ENCODE measurements around the gene HTR3A.

Gene HTR3A

GRCh38 chr11:113979431-113979830 lies 4.5 kb downstream of the HTR3A start:
- H3K4me3 ChIP-seq = no peak overlapping the region
- TF ChIP-seq CTCF (IDR thresholded peaks at IDR 0.05) = no peak
- H3K27ac ChIP-seq = no peak overlapping the region
- no peak for DNase-seq (ENCODE audit: low spot score)

- DNase-seq (ENCODE audit: low spot score) = no peak
- H3K27ac ChIP-seq = no peak overlapping the region
- TF ChIP-seq CTCF (IDR thresholded peaks at IDR 0.05) = no peak
Observed at GRCh38 chr11:113980785-113981184, 5.9 kb downstream of the HTR3A start.

GRCh38 chr11:113982306-113982705 lies 7.4 kb downstream of the HTR3A start:
- H3K4me3 ChIP-seq = no peak overlapping the region
- H3K27ac ChIP-seq = no peak overlapping the region
- no peak for TF ChIP-seq CTCF (IDR thresholded peaks at IDR 0.05)
- DNase-seq (ENCODE audit: low spot score) = no peak

More at GRCh38 chr11:113980785-113981184, 5.9 kb downstream of the HTR3A start:
- H3K4me3 ChIP-seq = no peak overlapping the region

GRCh38 chr11:113984781-113985180 lies 9.9 kb downstream of the HTR3A start:
- no peak for TF ChIP-seq CTCF (IDR thresholded peaks at IDR 0.05)
- DNase-seq (ENCODE audit: low spot score) = no peak
- no peak overlapping the region for H3K27ac ChIP-seq
- no peak overlapping the region for H3K4me3 ChIP-seq

GRCh38 chr11:113985906-113986305 lies 11.0 kb downstream of the HTR3A start:
- H3K27ac ChIP-seq = no peak overlapping the region
- H3K4me3 ChIP-seq = no peak overlapping the region
- DNase-seq (ENCODE audit: low spot score) = no peak
- TF ChIP-seq CTCF (IDR thresholded peaks at IDR 0.05) = no peak

- no peak overlapping the region for H3K4me3 ChIP-seq
- no peak for DNase-seq (ENCODE audit: low spot score)
- TF ChIP-seq CTCF (IDR thresholded peaks at IDR 0.05) = no peak
- H3K27ac ChIP-seq = no peak overlapping the region
Observed at GRCh38 chr11:113986351-113987140, 11.6 kb downstream of the HTR3A start.

- no peak for DNase-seq (ENCODE audit: low spot score)
- no peak overlapping the region for H3K27ac ChIP-seq
- TF ChIP-seq CTCF (IDR thresholded peaks at IDR 0.05) = no peak
- H3K4me3 ChIP-seq = no peak overlapping the region
Observed at GRCh38 chr11:113989381-113989780, 14.5 kb downstream of the HTR3A start.
